A549 (cell line): Measurements from ENCODE around the gene FRS3. TPM values are rescaled to one million over a fixed set of nuclear protein-coding genes. Genes with fewer than 3 reads are reported as not detected.

Source experiments
- ATAC-seq, 2 experiments: fragments of 200-7000 bp in 1 of 2; fragments of >200 bp in 1 of 2; cut with Nextera tagmentation in 1 of 2; cut with Tn5 transposase in 1 of 2; 3 replicates each; pipeline versions ENCODE4 v1.8.0 to v1.9.1; 2018 to 2020; ENCODE audit warnings: mild to moderate bottlenecking in 1 of 2, moderate library complexity in 1 of 2
- CTCF ChIA-PET: fragments of 300-600 bp; sonication (Branson Sonifier 250); formaldehyde crosslinking; extraction: SDS; loops from one replicate; lab custom pipeline; 2021; ENCODE audit warnings: antibody characterized with exemption, inconsistent platforms; lab: Yijun Ruan, JAX
- POLR2A ChIA-PET: fragments of 350-600 bp; formaldehyde crosslinking; extraction: SDS; loops from one replicate; lab custom pipeline; 2021; ENCODE audit warnings: antibody characterized with exemption, inconsistent platforms; lab: Yijun Ruan, JAX
- DNase-seq, 2 experiments: peaks; one replicate each; pipeline versions ENCODE4 v3.0.0 to v3.0.0-alpha.2; 2011 to 2016; ENCODE audit warnings: low read depth in 1 of 2, low spot score in 1 of 2
- FAIRE-seq: peaks from 2 replicates; lab custom pipeline; 2011; peaks lifted over from hg19 to GRCh38; lab: Jason Lieb, UNC
- H3K27ac ChIP-seq, 2 experiments: fragments of >200 bp; sonication (Bioruptor Twin); formaldehyde crosslinking; 3 replicates each; pipeline ENCODE4 v1.5.1; 2016 to 2017
- H3K4me1 ChIP-seq: fragments of >200 bp; sonication (Bioruptor Twin); formaldehyde crosslinking; 3 replicates; pipeline ENCODE4 v1.6.1; 2016
- H3K4me2 ChIP-seq: fragments of >200 bp; sonication (Bioruptor Twin); formaldehyde crosslinking; 3 replicates; pipeline ENCODE4 v1.6.1; 2016
- H3K4me3 ChIP-seq: fragments of >200 bp; sonication (Bioruptor Twin); formaldehyde crosslinking; 3 replicates; pipeline ENCODE4 v1.5.1; 2016
- H3K9me3 ChIP-seq: fragments of >200 bp; sonication (Bioruptor Twin); formaldehyde crosslinking; 3 replicates; pipeline ENCODE4 v1.6.1; 2016
- BCL3 ChIP-seq: fragments of >200 bp; sonication (Bioruptor Twin); formaldehyde crosslinking; IDR thresholded peaks from 3 replicates; pipeline ENCODE4 v1.6.1; 2016
- CBX8 ChIP-seq: fragments of 200-600 bp; sonication (generic); IDR thresholded peaks from 2 replicates; pipeline ENCODE4 v1.6.1; 2016
- CEBPB ChIP-seq, 2 experiments: fragments of >200 bp in 1 of 2; sonication (Bioruptor Twin) in 1 of 2; formaldehyde crosslinking in 1 of 2; IDR thresholded peaks; 2 replicates each; pipeline ENCODE4 v1.6.1; 2012 to 2016
- CTCF ChIP-seq: fragments of >200 bp; sonication (Bioruptor Twin); formaldehyde crosslinking; IDR thresholded peaks from 3 replicates; pipeline ENCODE4 v1.5.1; 2016
- EHF ChIP-seq: fragments of 250-450 bp; sonication (Bioruptor Pico); IDR thresholded peaks from 2 replicates; pipeline ENCODE4 v1.5.0; 2020; ENCODE audit warnings: mild to moderate bottlenecking
- EHMT2 ChIP-seq: fragments of 200-600 bp; sonication (generic); IDR thresholded peaks from 2 replicates; pipeline ENCODE4 v1.6.1; 2016; ENCODE audit warnings: antibody characterized with exemption, low read depth, mild to moderate bottlenecking, moderate library complexity
- FOSB ChIP-seq: fragments of 250-450 bp; sonication (Bioruptor Pico); IDR thresholded peaks from 2 replicates; pipeline ENCODE4 v1.5.0; 2020; ENCODE audit warnings: mild to moderate bottlenecking, moderate library complexity
- FOXS1 ChIP-seq: fragments of 250-450 bp; sonication (Bioruptor Pico); IDR thresholded peaks from 2 replicates; pipeline ENCODE4 v1.5.0; 2020; ENCODE audit warnings: mild to moderate bottlenecking, moderate library complexity
- HOXB13 ChIP-seq: fragments of 250-450 bp; sonication (Bioruptor Pico); IDR thresholded peaks from 2 replicates; pipeline ENCODE4 v1.5.0; 2020; ENCODE audit warnings: low read depth, mild to moderate bottlenecking, moderate library complexity
- HOXB5 ChIP-seq: fragments of 250-450 bp; sonication (Bioruptor Pico); IDR thresholded peaks from 2 replicates; pipeline ENCODE4 v1.5.0; 2020; ENCODE audit warnings: mild to moderate bottlenecking, moderate library complexity
- MAFK ChIP-seq: fragments of 450-650 bp; IDR thresholded peaks from 2 replicates; pipeline ENCODE4 v1.6.1; 2014; ENCODE audit not compliant: partially characterized antibody
- MYC ChIP-seq: IDR thresholded peaks from 2 replicates; pipeline ENCODE4 v1.6.1; 2012; ENCODE audit warnings: mild to moderate bottlenecking, inconsistent platforms, low read length, improper control_type of control experiment, borderline replicate concordance
- NFE2L2 ChIP-seq: fragments of 150-350 bp; conservative IDR thresholded peaks from 2 replicates; pipeline ENCODE4 v1.6.1; 2014; ENCODE audit warnings: low read length
- PHF8 ChIP-seq: fragments of 200-600 bp; sonication (generic); IDR thresholded peaks from 2 replicates; pipeline ENCODE4 v1.6.1; 2016; ENCODE audit warnings: low read depth, mild to moderate bottlenecking, antibody characterized with exemption, moderate library complexity, borderline replicate concordance
- POLR2AphosphoS2 ChIP-seq: conservative IDR thresholded peaks from 2 replicates; pipeline ENCODE4 v1.6.1; 2012; ENCODE audit warnings: low read length, improper control_type of control experiment, inconsistent platforms
- ZC3H11A ChIP-seq: fragments of 450-650 bp; IDR thresholded peaks from 2 replicates; pipeline ENCODE4 v1.6.1; 2014; ENCODE audit warnings: antibody characterized with exemption, mild to moderate bottlenecking
- ZFP36 ChIP-seq: fragments of 450-650 bp; IDR thresholded peaks from 2 replicates; pipeline ENCODE4 v1.6.1; 2014; ENCODE audit warnings: borderline replicate concordance; ENCODE audit not compliant: partially characterized antibody
- WGBS: methylation state at CpG from one replicate; pipeline ENCODE4 v1.1.6; 2017; ENCODE audit errors: missing lambda C conversion rate; 5-methylcytosine and 5-hydroxymethylcytosine counted together
- polyA plus RNA-seq, 4 experiments: library from polyadenylated mRNA; depleted of rRNA in 3 of 4; stranded (reverse); fragments of >200 nt; fragmentation: RNase III in 1 of 4; extraction: RNeasy Plus Mini Kit Qiagen cat#74134 plus additional on column Dnase treatment in 1 of 4; gene quantifications; 2 replicates in 3 of 4; 3 replicates in 1 of 4; pipeline ENCODE4 v1.2.3, GENCODE V29; 2011 to 2017

Gene FRS3
- polyA plus RNA-seq, 2 of the 4 experiments (the other 2 are of a cell fraction): 1.9 to 2.0 TPM

GRCh38 chr6:41731561-41732086, 48.1 kb downstream of the FRS3 start:
- 83% methylated on average over 7 of the region's 7 CpGs for WGBS
- POLR2A ChIA-PET: no interaction called here

GRCh38 chr6:41730531-41731436, 48.9 kb downstream of the FRS3 start:
- no peak for ATAC-seq
- Histone ChIP-seq H3K4me1 (peaks cover 22% of the 10 kb centered on the region), H3K27ac (no peak overlapping the region; a peak in 1 of 6 replicates), H3K9me3 (no peaks in the 10 kb centered on the region)
- CTCF ChIA-PET: interaction anchor here (0.7 to 6.8 kb wide), 2 partner anchors 14 to 24 kb away, joined by 3 to 65 read pairs; no protein-coding TSS in a partner anchor
- TF ChIP-seq CBX8: no peak
- no peak for TF ChIP-seq EHMT2
- no peak for TF ChIP-seq HOXB13
- TF ChIP-seq, all 56 proteins: peak for 0
- Histone ChIP-seq H3K4me3 (no peak overlapping the region), H3K4me2 (no peak overlapping the region)
- 85% methylated on average over 9 of the region's 9 CpGs for WGBS
- POLR2A ChIA-PET: no interaction called here
- FAIRE-seq (no peak), DNase-seq (no peak)

More at GRCh38 chr6:41731561-41732086, 48.1 kb downstream of the FRS3 start:
- CTCF ChIA-PET: interaction anchor here (6.8 kb wide), 1 partner anchor 25 kb away, joined by 65 read pairs; no protein-coding TSS in a partner anchor
- Histone ChIP-seq H3K4me2 (peak overlapping the region; percentile 100; the same call in 2 of the 3 replicates), H3K27ac (peak overlapping the region in 1 of 2 experiments; percentile 55; a peak in 2 of 6 replicates), H3K4me3 (no peak overlapping the region), H3K9me3 (no peaks in the 10 kb centered on the region), H3K4me1 (peaks cover 30% of the 10 kb centered on the region)
- FAIRE-seq (no peak), DNase-seq (no peak), ATAC-seq (no peak)
- TF ChIP-seq FOSB (CRISPR knock-in tag) (no peak), HOXB13 (no peak)

DNA sequence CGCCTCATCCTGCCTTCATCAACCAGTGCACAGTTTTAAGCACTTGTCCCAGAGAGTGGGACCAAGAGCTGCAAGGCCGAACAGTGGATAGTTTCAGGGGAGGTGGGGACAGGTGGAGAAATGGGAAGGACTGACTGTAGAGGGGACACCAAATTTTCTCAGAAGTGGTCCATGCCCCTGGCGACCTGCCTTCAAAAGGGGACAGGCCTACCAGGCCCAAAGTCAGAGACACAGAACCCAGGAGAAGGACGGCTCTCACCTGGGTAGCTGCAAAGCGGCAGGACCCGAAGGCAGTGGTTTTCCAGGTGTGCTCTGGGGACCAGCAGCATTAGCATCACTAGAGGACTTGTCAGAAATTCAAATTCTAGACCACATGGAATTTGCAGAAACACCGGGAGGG, 50.1 kb downstream of the FRS3 start:
- no peak overlapping the region for H3K27ac ChIP-seq
- DNase-seq (no peak), FAIRE-seq (no peak), ATAC-seq (no peak)
- peaks cover 25% of the 10 kb centered on the region for H3K4me1 ChIP-seq
- TF ChIP-seq CTCF (no peak), EHF (CRISPR knock-in tag) (no peak), FOXS1 (CRISPR knock-in tag) (no peak), CEBPB (IDR thresholded peaks at IDR 0.05) (no peak), ZFP36 (no peak), MYC (no peak), PHF8 (no peak), FOSB (CRISPR knock-in tag) (no peak), NFE2L2 (no peak), HOXB5 (CRISPR knock-in tag) (no peak), ZC3H11A (no peak), MAFK (no peak), POLR2AphosphoS2 (no peak), BCL3 (no peak)
- 81% methylated on average over 6 of the region's 7 CpGs for WGBS
- H3K9me3 ChIP-seq: no peaks in the 10 kb centered on the region
- H3K4me3 ChIP-seq: no peak overlapping the region
- H3K4me2 ChIP-seq: no peak overlapping the region
- POLR2A ChIA-PET: no interaction called here
- CTCF ChIA-PET: interaction anchor here (0.6 to 6.8 kb wide), 2 partner anchors 23 to 58 kb away, joined by 3 to 65 read pairs; partner anchors contain the start of gene TOMM6
